ENCODE results near the gene AMACR. TPM values are rescaled to one million over a fixed set of nuclear protein-coding genes. Genes with fewer than 3 reads are reported as not detected.
"Not testable (repeated sequence)": the region's sequence is repeated elsewhere in the genome, so short reads cannot be mapped to it uniquely, and the experiment has no call there.

AMACR gene
- total RNA-seq, 1 donor from 2014 or later = 13.5 TPM

DNA sequence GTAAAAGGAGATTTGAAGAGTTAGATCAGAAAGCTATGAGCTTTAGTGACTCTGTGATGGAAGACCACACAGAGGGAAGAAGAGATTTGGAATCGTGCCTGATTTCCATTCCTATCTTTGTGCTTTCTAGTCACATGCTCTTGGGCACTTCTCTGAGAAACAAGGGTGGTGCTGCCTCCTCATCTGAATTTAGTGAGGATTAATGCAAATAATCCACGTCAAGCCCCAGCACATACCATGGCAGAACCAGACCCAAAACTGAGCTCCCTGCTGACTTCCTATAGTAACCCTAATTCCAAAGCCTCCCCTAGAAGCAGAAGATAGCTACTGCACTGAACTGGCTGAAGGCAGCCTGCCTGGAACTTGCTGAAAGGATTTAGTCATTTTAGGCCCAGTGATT is 41.0 kb downstream of the AMACR start:
- ATAC-seq = no peak

DNA sequence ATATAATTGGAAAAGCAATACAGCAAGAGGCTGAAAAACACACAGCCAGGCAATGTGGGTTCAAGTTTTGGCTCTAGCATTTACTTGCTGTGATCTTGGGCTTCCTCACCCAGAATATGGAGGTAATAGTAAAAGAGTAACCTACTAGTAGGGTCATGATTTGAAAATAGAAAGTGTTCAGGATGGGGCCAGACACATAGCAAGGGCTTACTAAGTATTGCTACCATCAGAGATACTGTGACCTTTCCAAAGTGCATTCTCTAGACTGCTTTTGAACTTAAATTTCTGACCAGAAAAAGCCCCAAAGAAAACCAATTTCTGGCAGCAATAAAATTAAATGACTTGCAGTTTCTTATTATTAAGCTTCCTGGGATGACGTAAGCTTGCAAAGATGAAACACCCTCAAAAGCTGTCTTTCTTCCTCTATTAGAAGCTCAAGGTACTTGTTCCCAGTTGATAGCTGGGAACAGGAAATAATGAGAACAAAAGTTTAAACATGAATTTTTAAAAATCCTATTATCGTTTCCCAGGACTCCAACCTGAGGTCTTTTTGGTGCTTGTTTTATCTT is 43.6 kb downstream of the AMACR start:
- no peak for ATAC-seq

DNA sequence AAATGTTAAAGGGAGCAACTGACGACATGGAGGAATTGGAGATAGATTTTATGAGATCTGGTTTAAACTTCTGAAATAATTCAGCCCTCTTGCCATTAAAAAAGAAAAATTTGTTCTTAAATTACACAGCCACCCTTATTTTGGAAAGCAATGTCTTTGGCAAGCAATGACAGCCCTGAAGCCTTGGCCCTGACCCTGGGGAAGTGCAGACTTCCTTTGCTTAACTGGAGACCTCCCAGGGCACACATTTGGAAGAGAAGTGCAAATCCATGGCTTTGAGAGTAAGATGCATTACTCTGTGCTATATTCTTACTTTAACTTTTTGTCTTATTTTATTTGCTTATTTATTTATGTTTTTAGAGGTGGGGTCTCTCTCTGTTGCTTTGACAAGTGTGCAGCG is 49.7 kb downstream of the AMACR start:
- ATAC-seq = no peak

DNA sequence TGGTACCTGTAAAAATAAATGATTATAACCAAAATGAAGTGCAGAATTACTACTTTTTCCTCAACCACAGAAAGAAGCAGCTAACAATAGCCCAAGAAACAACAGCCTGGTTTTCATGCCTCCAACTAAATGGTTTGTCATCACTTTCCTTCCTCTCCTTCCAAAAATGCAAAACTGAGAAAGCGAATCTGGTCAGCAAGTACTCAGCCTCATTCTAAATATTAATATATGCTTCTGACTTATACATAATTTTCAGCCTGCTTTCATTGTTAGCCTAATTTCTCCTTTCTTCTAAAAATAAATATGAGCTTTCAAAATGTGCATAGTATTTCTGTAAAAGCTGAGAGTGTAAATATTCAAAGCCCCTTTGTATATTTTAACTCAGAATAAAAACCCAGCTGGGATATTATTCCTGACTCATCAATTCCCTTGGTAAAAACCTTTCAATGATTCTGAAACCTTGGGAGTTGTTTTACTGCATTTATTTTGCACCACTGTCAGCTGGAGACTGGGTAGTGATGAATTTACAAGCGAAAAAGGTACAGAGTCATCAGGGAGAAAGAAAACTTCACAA is 50.2 kb downstream of the AMACR start:
- no peak for ATAC-seq

DNA sequence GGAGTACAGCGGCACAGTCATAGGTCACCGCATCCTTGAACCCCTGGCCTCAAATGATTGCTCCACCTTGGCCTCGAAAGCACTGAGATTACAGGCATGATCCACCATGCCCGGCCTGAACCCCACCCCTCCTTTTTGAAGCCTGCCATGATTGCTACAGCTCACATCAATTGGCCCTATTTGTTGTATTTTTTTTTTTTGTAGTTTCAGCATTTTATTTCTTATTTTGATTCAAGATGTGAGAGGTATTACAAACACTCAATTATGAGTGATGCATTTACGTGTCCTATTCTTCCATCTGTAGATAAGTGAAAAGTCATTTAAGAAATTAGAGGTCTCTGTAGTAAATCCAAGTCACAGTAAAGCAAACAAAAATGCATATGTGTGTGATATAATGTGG is 55.7 kb downstream of the AMACR start:
- not testable (repeated sequence) for ATAC-seq

DNA sequence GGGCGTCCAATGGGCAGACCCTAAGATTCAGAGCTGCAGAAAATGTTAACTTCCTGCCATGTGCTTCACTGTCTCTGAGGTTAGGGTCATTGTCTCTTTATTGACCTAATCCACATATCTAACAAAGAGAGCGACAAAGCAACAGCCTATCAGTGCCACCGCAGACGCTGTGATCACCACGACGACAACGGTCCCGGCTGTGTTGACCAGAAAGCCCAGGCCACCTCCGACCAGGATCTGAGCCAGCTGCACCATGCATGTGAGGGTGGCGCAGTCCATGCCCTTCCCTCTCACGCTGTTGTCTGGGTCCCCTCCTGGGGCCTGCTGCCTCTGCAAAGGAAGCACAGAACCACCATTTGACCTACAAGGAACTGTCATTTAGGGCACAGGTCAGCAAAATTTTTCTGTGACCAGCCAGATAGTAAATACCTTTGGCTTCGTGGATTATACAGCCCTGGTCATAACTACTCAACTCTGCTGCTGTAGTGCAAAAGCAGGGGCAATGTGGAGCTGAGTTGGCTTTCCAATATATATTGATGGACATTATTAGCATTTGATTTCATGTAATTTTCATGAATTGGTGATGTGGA is 63.2 kb downstream of the AMACR start:
- ATAC-seq = no peak

DNA sequence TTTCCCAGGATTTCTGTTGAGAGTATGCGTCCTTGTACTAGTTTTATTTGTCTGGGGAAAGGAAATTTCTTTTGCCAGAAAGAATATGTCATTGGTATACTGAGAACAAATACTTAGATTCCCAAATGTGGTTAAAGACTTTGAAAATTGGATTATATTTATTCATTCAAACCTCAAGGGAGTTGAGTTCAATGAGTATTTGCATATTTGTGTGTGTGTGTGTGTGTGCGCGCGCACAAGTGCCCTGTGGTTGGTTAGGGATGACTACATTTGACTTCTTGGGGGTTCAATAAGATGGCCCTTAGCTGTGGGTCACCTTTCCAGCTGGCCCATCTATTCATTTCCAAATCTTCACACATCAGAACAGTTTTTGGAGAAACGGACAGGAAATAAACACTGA is 66.8 kb downstream of the AMACR start:
- no peak for ATAC-seq

DNA sequence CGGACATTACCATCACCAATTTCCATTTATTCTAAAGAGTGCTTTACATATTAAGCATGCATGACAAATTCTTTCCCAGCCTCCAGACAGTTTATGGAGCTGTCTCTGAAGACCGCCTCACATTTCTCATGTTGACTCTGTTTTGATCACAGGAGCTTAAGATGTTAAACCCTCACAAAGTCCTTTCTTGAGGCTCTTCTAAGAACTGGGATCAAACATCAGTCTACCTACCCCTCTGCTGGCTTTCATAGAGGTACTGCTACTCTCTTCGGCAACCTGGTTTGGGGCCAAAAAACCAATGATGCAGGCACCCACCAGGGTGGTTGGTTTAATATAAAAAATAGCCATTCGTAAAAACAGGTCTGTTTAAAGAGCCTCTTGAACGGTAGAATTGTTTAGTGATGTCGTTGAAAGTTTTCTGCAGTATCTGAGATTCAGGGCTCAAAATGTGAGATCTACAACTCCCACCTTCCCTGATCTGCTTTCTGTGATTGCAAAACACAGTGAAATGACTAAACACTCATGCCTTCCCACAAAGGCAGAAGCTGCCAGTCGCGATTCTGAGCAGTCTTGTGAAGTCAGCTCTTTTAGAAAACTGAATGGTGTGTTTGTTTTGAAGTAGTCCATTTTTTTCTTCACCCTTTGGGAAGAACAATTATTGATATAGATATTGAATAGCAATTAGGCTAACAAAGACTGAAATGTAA is 68.1 kb downstream of the AMACR start:
- ATAC-seq = no peak

DNA sequence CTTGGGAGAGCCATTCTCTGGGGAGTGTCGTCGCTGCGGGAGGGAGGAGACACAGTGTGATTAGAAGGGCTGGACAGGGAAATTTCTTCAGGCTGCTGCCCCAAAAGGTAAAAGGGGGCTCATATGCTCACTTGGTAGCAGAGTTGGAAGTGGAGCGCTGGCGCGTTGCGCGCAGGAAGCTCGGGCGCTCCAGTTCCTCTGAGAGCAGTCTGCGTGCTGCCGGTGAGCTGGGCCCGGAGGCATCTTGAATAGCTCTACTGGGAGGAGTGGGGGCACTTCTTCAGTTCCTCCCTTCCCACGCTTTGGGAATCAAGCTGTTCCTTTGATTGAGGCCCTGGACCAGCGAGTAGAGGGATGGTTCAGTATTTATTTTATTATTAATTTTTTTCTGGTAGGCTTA is 69.0 kb downstream of the AMACR start:
- ATAC-seq = no peak

DNA sequence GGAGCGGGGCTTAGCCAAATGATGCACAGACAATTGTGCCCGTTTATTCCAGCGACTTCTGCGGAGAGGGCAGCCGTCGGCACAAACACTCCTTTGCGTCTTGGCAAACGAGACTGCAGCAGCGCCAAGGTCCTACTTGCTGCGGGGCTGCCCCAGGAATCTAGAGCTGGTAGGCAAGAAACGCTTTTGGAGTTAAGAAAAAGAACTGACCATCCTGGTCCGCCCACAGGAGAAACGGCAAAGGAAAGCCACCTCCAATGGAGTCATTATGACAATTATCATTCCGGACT is 69.4 kb downstream of the AMACR start:
- ATAC-seq = no peak

DNA sequence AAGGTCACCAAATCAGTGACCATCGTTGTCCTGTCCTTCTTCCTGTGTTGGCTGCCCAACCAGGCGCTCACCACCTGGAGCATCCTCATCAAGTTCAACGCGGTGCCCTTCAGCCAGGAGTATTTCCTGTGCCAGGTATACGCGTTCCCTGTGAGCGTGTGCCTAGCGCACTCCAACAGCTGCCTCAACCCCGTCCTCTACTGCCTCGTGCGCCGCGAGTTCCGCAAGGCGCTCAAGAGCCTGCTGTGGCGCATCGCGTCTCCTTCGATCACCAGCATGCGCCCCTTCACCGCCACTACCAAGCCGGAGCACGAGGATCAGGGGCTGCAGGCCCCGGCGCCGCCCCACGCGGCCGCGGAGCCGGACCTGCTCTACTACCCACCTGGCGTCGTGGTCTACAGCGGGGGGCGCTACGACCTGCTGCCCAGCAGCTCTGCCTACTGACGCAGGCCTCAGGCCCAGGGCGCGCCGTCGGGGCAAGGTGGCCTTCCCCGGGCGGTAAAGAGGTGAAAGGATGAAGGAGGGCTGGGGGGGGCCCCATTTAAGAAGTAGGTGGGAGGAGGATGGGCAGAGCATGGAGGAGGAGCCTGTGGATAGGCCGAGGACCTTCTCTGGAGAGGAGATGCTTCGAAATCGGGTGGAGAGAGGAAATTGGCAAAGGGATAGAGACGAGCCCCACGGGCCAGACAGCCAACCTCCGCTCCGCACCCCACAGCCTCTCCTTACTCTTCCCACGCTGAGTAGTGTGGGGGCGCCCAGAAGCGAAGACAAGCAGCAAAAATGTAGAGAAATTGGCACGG is 69.9 kb downstream of the AMACR start:
- no peak for ATAC-seq

DNA sequence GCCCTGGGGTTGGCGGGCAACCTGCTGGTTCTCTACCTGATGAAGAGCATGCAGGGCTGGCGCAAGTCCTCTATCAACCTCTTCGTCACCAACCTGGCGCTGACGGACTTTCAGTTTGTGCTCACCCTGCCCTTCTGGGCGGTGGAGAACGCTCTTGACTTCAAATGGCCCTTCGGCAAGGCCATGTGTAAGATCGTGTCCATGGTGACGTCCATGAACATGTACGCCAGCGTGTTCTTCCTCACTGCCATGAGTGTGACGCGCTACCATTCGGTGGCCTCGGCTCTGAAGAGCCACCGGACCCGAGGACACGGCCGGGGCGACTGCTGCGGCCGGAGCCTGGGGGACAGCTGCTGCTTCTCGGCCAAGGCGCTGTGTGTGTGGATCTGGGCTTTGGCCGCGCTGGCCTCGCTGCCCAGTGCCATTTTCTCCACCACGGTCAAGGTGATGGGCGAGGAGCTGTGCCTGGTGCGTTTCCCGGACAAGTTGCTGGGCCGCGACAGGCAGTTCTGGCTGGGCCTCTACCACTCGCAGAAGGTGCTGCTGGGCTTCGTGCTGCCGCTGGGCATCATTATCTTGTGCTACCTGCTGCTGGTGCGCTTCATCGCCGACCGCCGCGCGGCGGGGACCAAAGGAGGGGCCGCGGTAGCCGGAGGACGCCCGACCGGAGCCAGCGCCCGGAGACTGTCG is 70.7 kb downstream of the AMACR start:
- ATAC-seq = no peak

DNA sequence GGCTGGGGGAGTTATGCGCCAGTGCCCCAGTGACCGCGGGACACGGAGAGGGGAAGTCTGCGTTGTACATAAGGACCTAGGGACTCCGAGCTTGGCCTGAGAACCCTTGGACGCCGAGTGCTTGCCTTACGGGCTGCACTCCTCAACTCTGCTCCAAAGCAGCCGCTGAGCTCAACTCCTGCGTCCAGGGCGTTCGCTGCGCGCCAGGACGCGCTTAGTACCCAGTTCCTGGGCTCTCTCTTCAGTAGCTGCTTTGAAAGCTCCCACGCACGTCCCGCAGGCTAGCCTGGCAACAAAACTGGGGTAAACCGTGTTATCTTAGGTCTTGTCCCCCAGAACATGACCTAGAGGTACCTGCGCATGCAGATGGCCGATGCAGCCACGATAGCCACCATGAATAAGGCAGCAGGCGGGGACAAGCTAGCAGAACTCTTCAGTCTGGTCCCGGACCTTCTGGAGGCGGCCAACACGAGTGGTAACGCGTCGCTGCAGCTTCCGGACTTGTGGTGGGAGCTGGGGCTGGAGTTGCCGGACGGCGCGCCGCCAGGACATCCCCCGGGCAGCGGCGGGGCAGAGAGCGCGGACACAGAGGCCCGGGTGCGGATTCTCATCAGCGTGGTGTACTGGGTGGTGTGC is 71.4 kb downstream of the AMACR start, which contains the start of gene RXFP3:
Gene RXFP3, plus strand, starts transcription at position 6 of the 636 bp plus-strand sequence. Its CDS starts 355 bp downstream, at position 361.
- ATAC-seq = no peak

Other genes starting within 250 kb of the AMACR start
- gene ADAMTS12, start 116.1 kb downstream of the AMACR start, total RNA-seq = 0.52 TPM
- gene RXFP3, start 71.7 kb downstream of the AMACR start, total RNA-seq = not detected
- gene SLC45A2, start 23.4 kb downstream of the AMACR start, total RNA-seq = not detected
- gene C1QTNF3, start 35.2 kb upstream of the AMACR start, total RNA-seq = 1.2 TPM

Data from esophagus mucosa (tissue), 1 donor.